Right renal cortex interstitium (tissue), 3 donors: ENCODE data around the gene KLRD1. TPM values are rescaled to one million over a fixed set of nuclear protein-coding genes. Genes with fewer than 3 reads are reported as not detected.
"Not testable (repeated sequence)": the region's sequence is repeated elsewhere in the genome, so short reads cannot be mapped to it uniquely, and the experiment has no call there.

Experiments used
- DNase-seq, 3 donors: peaks; one replicate each; pipeline ENCODE4 v3.0.0-alpha.2; 2013; ENCODE audit warnings: low read depth in 3 of 3, low spot score in 2 of 3
- polyA plus RNA-seq, 3 donors: library from polyadenylated mRNA; unstranded; fragments of 120-200 nt; gene quantifications; one replicate each; pipeline ENCODE4 v1.2.1, GENCODE V29; 2013; ENCODE audit not compliant: insufficient read length in 3 of 3

KLRD1 gene
- polyA plus RNA-seq, 3 donors, result 0.47 to 0.80 (median 0.64) TPM

DNA sequence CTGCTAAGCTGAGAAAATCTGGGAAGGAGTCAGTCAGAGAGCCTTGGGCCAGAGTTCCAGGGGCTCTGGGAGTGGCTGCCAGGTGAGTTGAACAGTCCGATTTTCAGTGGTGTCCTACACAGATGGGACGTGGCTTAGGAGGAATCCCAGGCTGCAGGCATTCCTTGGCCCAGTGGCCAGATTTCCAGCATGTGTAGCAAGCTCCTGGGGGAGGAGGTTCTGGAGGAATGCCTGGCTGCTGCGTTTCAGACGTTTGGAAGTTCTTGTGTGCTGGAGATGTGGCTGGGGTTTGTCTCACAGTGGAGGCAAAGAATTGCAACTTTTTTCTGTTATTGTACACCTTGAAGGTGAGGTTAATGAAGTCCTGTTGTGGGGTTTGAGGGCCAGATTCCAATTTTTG, 28.5 kb downstream of the KLRD1 start:
- not testable (repeated sequence) for DNase-seq

DNA sequence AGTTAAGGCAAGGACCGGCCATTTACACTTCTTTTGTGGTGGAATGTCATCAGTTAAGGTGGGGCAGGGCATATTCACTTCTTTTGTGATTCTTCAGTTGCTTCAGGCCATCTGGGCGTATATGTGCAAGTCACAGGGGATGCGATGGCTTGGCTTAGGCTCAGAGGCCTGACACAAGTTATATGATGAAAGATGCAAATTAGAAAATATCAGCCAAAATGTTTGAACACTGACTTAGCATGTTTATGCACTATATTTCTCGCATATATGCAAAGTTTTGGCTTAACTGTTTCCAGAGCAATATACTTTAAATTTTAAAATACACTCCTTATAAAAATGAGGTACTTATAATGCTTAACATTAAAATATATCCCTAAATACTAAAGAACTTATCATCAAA, 30.8 kb downstream of the KLRD1 start:
- not testable (repeated sequence) for DNase-seq

DNA sequence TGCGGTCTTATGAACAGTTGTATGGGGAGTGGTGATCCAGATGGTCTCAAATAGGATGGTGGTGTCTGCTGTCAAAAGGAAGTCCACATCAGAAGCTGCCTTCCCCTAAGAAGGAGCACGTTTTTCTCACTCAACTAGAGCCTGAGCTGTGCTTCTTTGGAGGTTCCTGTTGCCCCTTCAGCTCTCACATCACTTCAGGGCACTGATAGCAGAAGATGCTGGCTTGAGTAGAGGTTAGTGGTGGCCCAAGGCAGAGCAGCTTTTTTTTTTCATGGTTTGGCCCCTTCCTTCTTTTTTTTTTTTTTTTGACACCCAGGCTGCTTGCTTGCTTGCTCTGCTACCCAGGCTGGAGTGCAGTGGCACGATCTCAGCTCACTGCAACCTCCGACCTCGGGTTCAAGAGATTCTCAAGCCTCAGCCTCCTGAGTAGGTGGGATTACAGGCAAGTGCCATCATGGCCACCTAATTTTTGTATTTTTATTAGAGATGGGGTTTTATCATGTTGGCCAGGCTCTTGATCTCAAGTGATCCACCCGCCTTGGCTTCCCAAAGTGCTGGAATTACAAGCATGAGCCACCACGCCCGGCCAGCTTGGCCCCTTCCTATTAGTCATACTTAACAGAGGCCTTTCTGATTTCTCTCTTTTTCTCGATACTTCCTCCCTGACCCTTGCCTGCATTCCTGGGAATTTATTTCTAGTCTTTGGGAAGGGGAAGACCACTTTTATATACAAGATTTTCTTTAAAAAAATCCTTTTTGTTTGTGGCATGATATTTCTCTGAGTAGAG, 31.6 kb downstream of the KLRD1 start:
- DNase-seq, result no peak

DNA sequence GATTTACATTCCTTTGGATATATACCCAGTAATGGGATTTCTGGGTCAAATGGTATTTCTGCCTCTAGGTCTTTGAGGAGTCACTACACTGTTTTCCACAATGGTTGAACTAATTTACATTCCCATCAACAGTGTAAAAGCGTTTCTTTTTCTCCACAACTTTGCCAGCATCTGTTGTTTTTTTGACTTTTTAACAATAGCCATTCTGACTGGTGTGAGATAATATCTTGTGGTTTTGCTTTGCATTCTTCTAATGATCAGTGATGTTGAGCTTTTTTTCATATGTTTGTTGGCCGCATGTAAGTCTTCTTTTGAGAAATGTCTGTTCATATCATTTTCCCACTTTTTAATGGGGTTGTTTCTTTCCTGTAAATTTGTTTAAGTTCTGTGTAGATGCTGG, 33.3 kb downstream of the KLRD1 start:
- DNase-seq, result not testable (repeated sequence)

DNA sequence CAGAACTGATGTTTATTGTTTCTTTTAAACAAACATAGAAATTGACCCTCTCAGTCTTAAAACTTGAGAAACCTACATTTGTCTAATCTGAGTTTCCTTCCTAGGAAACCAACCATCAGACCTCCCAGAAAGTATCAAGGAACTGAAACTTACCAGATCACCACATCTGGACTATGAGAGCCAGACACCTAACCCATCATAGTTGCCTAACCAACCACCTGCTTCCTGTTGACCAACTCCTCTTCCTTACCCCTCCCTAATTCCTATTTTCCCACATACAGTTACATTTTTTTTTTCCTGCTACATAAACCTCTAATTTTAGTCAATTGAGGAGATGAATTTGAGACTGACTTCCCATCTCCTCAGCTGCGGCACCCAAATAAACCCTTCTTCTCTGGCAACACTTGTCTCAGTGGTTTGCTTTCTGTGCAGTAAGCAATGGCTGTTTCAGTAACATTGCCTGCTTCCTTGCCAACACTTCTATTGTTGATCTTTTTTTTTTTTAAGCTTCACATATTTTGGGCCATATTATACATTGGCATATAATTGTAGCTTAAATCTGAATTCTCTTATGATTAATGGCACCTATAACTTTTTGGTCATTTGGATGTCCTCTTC, 34.3 kb downstream of the KLRD1 start:
- DNase-seq, result no peak

DNA sequence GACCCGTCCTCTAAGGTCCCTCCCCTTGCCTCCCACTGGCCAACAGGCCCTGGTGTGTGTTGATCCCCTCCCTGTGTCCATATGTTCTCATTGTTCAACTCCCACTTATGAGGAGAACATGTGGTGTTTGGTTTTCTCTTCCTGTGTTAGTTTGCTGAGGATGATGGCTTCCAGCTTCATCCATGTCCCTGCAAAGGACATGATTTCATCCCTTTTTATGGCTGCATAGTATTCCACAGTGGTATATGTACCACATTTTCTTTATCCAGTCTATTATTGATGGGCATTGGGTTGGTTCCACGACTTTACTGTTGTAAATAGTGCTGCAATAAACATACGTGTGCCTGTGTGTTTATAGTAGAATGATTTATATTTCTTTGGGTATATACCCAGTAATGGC, 43.8 kb downstream of the KLRD1 start:
- not testable (repeated sequence) for DNase-seq

DNA sequence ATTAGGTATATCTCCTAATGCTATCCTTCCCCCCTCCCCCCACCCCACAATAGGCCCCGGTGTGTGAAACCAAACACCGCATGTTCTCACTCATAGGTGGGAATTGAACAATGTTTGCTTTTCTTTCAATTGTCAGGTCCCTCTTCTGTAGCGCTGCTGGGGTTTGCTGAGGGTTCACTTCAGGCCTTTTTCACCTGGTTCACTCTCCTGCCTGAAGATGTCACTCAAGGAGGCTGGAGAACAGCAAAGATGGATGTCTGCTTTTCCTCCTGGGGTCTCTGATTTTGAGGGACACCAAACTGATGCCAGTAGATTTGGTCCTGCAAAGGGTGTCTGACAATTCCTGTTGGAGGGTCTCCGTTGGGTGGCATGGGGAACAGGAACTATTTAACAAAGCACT, 46.4 kb downstream of the KLRD1 start:
- DNase-seq, result no peak

DNA sequence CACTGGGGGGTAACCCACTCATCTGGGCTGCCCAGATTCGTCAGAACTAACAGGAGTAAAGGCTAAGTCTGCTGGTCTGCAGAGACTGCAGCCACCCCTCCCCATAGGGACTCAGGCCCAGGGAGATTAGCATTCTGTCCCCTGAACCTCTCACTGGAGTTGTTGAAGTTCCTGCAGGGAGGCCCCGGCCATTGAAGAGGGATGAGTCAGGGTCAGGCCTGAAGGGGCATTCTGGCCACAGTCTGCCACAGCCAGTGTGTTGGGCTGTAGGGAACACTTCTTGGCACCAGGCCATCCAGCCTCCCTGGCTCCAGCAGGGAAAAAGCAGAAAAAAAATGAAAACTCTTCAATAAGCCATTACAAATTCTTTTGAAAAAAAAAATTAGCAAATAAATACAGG, 46.8 kb downstream of the KLRD1 start:
- no peak for DNase-seq

DNA sequence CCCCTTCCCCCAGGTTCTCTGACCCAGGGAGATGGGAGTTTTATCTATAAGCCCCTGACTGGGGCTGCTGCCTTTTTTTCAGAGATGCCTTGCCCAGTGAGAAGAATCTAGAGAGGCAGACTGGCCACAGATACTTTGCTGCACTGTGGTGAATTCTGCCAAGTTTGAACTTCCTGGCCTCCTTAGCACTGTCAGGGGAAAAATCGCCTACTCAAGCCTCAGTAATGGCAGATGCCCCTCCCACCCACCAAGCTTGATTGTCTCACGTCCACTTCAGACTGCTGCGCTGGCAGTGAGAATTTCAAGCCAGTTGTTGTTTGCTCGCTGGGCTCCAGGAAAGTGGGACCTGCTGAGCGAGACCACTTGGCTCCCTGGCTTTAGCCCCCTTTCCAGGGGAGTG, 50.5 kb downstream of the KLRD1 start:
- no peak for DNase-seq

DNA sequence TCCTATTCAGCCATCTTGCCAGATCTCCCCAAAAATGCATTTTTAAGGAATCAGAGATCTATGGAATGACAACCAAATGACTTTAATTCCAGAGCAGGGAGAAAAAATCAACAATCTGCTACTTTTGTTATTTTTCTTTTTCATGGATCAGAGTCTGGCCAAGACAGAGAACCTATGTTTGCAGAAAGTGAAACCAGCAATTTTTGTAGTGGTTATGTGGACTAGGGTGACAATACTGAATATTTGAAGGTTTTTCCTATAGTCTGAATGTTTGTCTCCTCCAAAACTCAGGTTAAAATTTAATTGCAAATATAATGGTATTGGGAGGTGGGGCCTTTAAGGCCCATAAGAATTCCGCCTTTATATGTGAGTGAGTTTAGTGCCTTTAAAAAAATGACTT, 51.3 kb downstream of the KLRD1 start:
- no peak for DNase-seq

DNA sequence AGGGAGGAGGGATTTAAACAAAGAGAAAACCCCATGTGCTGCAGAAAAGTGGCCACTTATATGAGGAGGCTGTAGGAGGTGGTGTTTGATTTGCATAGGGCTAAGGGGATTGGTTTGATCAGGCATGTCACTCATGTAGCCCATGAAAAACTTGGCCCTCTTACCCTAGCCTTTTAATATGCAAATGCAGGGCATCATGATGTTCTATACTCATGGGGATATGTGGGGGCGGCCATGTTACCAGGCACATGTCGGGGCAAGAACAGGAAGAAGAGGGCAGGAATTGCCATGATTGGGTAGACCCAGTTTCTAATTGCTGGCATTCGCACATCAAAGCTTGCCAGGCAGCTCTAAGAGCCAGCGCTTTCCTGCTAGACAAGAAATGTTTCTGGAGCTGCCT, 53.4 kb downstream of the KLRD1 start:
- no peak for DNase-seq

DNA sequence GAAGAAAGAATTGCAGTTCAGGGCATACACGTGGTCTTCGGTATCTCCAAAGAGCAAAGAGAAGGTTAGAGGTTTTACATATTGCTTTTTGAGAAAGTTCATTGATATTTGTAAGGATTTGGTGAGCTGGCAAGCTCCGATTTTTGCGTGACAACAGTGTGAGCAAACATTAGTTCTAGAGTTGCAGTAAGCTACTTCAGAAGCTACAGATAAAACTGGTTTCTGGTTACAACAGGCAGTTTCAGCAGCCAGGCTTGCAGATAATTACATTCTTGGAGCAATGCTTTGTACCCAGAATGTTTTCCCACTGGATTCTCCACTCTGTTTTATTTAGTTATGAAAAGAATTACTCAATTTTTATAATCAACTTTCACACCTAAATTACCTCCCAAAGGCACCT, 54.0 kb downstream of the KLRD1 start:
- DNase-seq, result peak in 1 of 3 donors; percentile 18

DNA sequence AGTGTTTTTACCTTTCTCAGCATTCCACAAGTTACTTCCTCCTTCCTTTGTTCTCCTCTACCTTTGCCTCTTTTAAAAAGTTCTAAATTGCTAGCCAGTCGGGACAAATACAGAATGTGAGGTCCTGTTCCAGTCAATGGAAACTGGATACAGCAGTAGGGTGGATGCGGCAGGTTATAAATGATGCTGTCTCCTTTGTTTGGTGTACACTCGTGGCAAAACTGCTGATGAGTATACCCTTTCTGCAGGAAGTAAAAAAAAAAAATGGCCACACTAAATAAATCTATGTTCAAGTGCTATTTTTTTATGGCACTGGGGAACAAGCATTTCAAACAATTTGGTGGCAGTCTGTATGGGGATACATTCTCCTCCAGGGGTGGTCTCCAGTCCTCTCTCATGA, 54.7 kb downstream of the KLRD1 start:
- no peak for DNase-seq

DNA sequence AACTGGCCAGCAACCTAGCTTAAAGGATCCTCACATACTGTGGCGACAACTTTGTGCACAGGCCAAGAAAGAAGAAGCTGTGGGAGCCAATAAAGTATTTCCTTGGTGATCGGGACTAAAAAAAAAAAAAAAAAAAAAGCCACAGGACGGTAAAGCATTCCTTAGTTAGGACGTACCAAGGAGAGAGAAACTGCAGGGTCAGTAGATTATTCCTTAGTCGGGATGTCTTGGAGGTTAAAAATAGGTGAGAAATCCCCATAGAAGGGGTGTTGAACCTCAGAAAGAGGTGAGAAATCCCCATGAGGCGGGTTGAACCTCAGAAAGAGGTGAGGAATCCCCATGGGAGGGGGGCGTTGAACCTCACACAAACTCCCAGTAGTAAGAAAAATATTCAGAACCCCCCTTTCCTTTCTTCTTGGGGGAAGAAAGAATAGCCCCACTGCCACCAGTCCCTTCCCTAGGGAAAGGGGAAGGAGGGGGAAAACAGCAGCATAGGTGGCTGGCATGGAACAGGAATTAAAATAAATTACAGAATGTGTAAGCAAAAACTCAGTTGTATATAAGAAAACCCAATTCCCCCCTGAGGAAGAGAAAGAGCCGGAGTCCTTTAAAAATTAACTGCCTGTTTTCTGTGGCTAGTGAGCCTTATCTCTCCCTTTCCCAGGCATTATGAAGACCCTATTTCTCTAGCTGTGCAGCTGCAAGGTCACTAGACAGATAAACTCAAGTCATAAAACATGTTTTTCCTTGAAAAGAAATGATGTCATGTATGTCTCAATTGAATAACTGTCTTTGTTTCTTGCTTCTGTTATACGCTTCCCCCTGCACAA, 55.4 kb downstream of the KLRD1 start:
- DNase-seq, result peak in 1 of 3 donors; percentile 16

DNA sequence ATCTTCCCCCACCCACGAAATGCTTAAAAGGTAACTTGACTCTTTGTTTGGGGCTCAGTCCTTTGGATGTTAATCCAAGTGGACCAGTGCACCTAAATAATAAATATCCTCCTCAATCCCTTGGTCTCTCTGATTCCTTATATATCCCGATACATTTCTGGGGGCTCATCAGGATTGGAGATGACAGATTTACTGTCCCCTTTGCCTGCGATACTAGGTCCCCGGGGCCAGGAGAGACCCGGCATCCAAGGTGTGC, 55.9 kb downstream of the KLRD1 start:
- DNase-seq, result peak in 1 of 3 donors; percentile 29

DNA sequence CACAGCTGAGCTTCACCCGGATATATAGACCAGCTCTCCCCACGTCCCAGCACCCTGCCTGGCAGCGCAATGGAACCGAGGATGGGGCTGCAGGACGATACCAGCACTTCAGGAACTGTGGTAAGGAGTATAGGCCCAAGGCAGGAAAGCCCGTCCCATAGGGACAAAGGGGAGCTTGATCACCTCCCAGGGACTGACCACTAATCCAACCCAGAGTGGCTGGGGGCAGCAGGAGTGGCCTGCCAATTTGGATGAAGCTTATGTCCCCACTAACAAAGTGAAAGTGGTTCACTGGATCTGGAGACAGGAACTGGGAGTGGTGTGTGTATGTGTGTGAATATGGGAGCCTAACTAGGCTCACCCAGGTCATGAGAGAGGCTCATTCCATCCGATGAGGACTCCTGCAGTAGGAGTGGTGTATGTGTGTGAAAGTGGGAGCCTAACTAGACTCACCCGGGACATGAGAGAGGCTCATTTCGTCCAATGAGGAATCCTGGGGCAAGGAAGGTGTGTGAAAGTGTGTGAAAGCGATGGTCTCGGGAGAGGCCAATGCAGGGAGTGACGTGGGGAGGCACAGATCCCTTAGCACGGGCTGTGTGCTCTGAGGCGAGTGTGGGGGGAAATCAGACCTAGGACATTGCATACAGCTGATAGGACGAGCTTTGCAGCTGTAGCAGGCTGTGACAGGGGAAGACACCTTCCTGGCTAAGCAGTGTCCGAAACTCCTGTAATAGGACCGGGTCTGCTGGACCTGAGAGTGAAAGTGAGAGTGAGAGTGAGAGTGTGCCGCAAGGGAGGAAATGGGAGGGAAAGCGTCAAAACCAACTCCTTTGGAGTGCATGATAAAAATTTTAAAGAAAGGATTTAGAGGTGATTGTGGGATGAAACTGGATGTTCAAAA, 56.5 kb downstream of the KLRD1 start:
- peak in 2 of 3 donors; percentile 59 to 71 for DNase-seq

DNA sequence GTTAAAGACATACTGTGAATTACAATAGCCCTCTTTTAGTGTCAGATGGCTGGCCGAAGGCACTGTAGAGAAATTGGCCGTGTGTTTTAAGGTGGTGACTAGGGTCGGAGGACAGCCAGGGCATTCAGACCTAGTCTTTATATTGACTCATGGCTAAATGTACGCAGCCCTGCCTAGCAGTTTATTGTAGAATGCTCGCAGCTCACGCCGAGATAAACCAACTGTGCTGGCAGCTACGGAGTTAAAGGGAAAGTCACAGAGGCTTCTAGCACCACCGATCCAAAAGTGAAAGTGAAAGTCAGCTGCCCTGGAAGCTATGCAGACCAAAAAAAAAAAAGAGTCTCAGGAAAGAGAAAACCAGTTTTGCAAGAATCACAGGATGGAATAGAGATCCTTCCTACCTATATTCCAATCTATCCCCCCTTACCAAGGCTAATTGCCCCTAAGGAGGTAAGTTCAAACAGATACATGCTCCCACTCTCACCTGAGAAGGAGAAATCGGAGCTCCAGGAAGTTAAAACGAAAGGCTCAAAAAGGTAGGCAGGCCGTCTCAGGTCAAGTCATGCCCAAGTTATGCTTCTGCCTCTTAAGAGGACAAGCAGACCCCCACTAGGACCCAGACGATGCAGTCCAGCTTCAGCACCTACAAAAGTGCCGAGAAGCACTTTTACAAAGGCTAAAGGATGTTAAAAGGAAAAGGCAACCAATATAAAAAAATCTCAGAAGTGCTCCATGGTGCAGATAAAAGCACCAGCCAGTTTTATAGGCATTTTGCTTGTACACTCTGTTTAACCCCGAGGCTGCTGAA, 57.3 kb downstream of the KLRD1 start:
- DNase-seq, result peak; percentile 85 to 88 (median 86)

DNA sequence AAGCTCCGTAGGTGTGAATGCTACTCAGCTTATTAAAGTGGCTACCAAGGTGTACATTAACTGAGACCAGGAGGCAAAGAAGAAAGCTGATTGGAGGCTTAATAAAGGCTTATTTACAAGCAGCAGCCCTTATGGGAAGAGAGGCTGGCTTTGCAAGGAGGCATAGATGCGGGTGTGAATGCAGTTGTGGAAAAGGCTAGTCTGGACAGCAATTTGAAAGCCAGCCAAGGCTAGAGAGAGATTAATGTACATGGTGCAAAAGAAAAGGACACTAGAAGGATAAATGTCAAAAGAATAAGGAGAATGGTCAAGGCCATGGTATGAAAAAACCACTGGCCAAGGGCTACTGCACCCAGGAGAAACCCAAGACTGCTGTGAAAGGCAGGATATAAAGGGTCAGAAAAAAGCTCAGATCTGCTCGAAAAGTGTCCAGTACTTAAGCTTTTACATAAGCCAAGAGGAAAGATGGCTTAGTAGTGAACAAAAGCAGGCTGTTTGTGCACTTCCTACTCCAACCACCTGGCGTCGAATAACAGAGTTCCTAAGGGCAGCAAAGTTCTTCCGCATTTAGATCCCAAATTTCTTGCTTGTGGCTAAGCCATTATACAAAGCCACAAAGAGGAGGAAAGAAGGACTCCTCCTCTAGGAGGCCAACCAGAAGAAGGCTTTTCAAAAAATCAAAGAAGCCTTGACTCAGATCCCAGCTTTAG, 58.2 kb downstream of the KLRD1 start:
- DNase-seq, result no peak

DNA sequence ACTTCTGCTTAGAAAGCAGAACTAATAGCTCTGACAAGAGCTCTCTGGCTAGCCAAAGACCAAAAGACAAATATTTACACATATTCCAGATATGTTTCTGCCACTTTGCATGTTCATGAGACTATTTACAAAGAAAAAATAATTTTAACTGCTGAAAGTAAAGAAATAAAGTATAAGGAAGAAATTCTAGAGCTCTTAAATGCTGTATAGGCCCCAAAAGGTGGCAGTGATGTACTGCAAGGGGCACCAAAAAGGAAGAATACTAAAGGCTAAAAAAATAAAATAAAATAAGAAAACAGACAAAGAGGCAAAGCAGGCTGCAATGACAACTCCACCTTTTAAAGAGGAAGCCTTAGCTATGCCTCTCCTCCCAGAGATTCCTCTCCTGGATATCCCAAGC, 59.2 kb downstream of the KLRD1 start:
- no peak for DNase-seq
